IPS-18a (cell line): ENCODE data around the gene SH3TC1.

Experiments used
- H3K27ac ChIP-seq: one replicate; pipeline ENCODE4 v1.5.1; 2013; ENCODE audit warnings: low read length
- H3K27me3 ChIP-seq: one replicate; pipeline ENCODE4 v1.6.1; 2013; ENCODE audit warnings: mild to moderate bottlenecking, low read length; ENCODE audit not compliant: control insufficient read depth, insufficient read depth
- H3K36me3 ChIP-seq: one replicate; pipeline ENCODE4 v1.6.1; 2013; ENCODE audit warnings: low read depth, low read length; ENCODE audit not compliant: control insufficient read depth
- H3K4me1 ChIP-seq: one replicate; pipeline ENCODE4 v1.6.1; 2013; ENCODE audit warnings: low read depth, low read length; ENCODE audit not compliant: control insufficient read depth
- H3K4me3 ChIP-seq: one replicate; pipeline ENCODE4 v1.5.1; 2013; ENCODE audit warnings: low read length
- H3K9ac ChIP-seq: one replicate; pipeline ENCODE4 v1.6.1; 2013; ENCODE audit warnings: mild to moderate bottlenecking, low read length, moderate library complexity
- H3K9me3 ChIP-seq: one replicate; pipeline ENCODE4 v1.6.1; 2013; ENCODE audit warnings: low read depth, low read length; ENCODE audit not compliant: control insufficient read depth

Gene SH3TC1

DNA sequence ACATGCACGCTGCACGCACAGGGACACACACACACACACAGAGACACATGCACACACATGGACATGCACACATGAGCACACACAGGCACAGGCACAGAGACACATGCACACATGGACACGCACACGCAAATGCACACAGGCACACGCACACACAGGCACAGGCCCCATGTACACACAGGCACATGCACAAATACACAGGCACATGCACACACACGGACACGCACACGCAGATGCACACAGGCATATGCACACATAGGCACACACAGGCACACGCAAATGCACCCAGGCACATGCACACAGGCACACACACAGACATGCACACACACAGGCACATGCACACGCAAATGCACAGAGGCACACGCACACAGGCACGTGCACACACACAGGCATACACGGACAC is 40.1 kb downstream of the SH3TC1 start:
- Histone ChIP-seq H3K27ac (no peak overlapping the region), H3K27me3 (peaks cover 4% of the 10 kb centered on the region), H3K4me3 (no peak overlapping the region), H3K36me3 (no peaks in the 10 kb centered on the region), H3K4me1 (peaks cover 6% of the 10 kb centered on the region), H3K9ac (no peak overlapping the region), H3K9me3 (no peaks in the 10 kb centered on the region)

DNA sequence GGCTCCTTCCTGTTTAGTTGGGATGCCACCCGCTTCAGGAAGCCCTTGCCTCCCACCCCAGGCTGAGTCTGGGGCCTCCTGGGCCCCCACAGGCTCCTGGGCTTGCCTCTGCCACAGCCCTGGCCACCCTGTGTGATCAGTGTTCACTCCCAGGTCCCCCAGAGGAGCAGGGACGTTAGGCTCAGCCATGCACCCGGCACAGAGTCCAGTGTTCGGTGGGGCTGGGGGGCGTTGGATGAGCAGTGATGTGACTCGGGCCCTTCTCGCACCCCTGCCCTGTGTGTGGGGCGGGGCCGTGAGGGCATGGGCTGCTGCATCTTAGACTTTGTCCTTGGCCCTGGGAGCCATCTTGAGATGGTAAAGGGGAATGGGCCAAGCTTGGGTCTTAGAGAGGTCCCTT is 40.6 kb downstream of the SH3TC1 start:
- no peak overlapping the region for H3K27ac ChIP-seq
- no peaks in the 10 kb centered on the region for H3K9me3 ChIP-seq
- no peak overlapping the region for H3K4me3 ChIP-seq
- H3K36me3 ChIP-seq: no peaks in the 10 kb centered on the region
- H3K4me1 ChIP-seq: peaks cover 6% of the 10 kb centered on the region
- peaks cover 4% of the 10 kb centered on the region for H3K27me3 ChIP-seq
- no peak overlapping the region for H3K9ac ChIP-seq

DNA sequence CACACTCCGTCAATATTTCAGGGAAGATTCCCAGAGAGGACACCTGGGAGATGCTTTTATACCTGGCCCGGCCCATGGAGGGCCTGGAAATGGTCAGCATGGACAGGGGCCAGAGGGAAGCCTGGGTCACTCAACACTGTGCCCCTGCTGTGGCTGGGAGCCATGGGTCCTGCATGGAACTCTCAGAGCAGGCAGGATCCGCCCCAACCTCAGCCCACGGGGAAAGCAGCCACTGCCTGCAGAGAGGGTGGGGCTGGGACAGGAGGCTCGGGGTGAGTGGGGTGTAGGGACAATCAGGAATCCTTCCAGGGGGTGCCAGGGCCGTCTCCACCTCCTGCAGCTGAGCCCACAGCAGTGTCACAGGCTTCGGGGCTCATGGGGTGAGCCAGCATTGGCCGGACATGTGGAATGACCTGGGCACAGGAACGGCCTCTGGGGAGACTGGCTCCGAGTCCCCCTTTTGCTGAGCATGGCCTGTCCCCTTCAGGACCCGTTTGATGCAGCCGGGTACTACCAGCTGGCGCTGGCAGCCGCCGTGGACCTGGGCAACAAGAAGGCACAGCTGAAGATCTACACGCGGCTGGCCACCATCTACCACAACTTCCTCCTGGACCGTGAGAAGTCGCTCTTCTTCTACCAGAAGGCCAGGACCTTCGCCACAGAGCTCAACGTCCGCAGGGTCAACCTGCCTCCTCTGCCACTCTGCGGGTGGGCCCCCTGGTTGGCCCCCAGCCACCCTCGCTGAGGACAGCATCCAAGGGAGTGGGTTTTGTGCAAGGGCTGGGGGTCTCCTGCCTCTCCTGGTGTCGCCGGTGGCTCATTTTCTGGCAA is 41.3 kb downstream of the SH3TC1 start:
- Histone ChIP-seq H3K4me1 (peaks cover 6% of the 10 kb centered on the region), H3K27ac (no peak overlapping the region), H3K27me3 (peaks cover 4% of the 10 kb centered on the region), H3K9ac (no peak overlapping the region), H3K9me3 (no peaks in the 10 kb centered on the region), H3K4me3 (no peak overlapping the region), H3K36me3 (no peaks in the 10 kb centered on the region)

DNA sequence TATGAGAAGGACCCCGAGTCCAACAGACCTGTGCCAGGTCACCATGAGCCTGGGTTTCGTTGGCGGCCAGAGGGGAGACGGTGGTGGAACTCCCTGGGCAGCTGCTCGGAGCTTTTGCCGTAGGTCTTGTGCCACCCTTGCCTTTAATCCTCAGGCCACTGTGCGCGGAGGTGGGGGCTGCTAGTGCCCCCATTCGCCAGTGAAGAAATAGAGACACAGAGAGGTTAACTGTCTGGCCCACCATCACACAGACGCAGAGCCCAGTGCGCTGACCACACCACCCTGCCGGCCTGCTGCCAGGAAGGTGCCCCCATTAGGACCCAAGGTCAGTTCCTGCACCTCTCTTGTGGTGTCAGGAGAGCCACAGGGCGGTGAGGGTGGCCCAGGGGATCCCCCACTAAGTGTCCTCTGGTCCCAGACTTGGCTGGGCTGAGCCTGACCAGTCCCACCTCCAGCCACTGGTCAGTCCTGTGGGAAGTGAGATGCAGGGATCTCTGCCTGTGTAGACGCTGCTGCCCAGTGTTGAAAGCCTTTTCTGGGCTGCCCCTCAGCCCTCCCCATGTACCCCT is 42.2 kb downstream of the SH3TC1 start:
- H3K9me3 ChIP-seq: no peaks in the 10 kb centered on the region
- no peak overlapping the region for H3K27ac ChIP-seq
- H3K9ac ChIP-seq: no peak overlapping the region
- peaks cover 4% of the 10 kb centered on the region for H3K27me3 ChIP-seq
- H3K36me3 ChIP-seq: no peaks in the 10 kb centered on the region
- H3K4me3 ChIP-seq: no peak overlapping the region
- peaks cover 6% of the 10 kb centered on the region for H3K4me1 ChIP-seq

DNA sequence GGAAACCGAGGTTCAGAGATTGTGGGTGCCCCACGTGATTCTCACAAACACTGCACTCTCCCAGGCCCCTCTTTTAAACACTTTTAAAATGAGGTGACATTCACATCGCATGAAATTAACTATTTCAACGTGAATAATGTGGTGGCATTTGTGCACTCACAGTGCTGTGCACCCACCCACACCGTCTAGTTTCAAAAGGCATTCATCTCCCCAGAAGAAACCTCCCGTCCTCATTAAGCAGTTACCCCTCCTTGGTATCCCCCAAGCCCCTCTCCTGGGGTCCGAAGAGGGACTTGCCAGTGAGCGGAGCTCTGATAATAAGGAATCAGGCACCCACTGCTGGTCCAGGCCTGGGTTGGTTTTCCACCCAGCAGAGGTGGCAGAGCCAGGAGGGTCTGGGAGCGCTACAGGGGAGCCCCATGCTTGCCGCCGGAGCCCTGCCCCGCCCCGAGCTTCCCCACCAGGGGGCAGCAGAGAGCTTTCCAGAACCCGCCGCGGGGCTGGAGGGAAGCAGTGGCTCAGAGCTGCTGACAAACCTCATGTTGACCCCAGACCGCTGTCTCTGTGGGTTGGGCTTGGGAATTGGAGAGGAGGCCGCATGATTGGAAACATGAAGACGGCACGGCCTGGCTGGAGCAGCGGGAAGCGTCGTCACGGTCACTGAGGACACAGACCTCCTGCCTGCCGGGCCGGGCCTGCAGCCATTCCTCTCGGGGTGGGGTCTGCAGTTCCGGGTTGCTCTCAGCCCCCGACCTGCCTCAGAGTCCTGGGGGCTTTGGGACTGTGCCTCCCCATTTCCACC is 43.0 kb downstream of the SH3TC1 start:
- H3K9ac ChIP-seq: no peak overlapping the region
- H3K27me3 ChIP-seq: peaks cover 4% of the 10 kb centered on the region
- H3K4me3 ChIP-seq: no peak overlapping the region
- no peaks in the 10 kb centered on the region for H3K36me3 ChIP-seq
- H3K27ac ChIP-seq: no peak overlapping the region
- peaks cover 6% of the 10 kb centered on the region for H3K4me1 ChIP-seq
- H3K9me3 ChIP-seq: no peaks in the 10 kb centered on the region

DNA sequence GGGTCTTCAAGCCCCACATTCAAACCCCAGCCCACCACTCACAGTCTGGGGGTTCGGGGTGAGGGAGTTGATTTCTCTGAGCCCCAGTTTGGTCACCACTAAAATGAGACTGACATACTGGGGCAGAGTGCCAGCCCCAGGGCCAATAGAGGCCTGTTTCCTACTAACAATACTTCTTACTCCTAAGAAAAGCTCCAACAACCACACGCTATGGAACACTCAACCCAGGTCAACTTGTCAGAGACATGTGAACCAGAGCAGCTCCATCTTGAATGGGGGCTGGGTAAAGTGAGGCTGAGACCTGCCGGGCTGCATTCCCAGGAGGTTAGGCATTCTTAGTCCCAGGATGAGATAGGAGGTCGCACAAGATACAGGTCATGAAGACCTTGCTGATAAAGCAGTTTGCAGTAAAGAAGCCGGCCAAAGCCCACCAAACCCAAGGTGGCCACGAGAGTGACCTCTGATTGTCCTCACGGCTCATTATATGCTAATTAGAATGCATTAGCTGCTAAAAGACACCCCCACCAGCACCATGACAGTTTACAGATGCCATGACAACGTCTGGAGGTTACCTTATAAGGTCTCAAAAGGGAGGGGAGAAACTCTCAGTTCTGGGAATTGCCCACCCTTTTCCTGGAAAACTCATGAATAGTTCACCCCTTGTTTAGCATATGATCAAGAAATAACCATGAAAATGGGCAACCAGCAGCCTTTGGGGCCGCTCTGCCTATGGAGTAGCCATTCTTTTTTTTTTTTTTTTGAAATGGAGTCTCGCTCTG is 43.9 kb downstream of the SH3TC1 start:
- Histone ChIP-seq H3K36me3 (no peaks in the 10 kb centered on the region), H3K9me3 (no peaks in the 10 kb centered on the region), H3K4me3 (no peak overlapping the region), H3K27ac (no peak overlapping the region), H3K27me3 (peaks cover 4% of the 10 kb centered on the region), H3K9ac (no peak overlapping the region), H3K4me1 (peaks cover 6% of the 10 kb centered on the region)

DNA sequence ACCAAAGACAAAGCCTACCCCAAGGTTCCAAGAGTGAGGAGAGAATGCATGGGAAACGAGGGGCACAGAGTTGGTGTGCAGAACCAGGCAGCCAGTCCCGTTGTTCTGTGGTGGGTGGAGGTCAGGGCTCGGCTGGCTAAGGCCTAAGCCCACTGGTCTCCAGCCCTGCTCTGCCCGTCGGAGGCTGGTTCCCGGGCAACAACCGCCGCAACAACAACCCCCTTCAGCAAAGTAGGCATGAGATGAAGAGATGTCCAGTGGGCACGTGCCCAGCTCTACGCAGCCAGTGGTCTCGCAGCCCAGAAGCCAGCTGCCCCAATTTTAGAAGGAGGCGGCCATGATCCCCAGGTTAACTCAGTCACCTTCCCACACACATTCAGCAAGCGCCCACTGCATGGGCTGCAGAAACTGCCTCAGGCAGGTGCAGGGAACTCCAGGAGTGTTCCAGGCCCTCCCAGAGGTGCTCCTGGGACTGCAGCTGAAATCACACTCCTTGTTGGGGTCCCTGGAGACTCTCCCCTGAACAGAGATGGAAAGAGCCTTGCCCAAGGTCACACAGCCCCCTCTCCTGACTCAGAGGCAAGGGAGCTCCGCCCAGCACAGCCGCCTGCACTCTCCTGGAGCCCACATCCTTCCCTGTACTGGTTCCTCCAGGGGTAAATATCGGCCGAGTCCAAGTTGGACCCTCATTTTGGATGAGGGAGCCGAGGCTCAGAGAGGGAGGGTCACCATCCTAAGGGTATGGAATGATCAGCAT is 45.1 kb downstream of the SH3TC1 start:
- H3K27me3 ChIP-seq: peaks cover 4% of the 10 kb centered on the region
- no peak overlapping the region for H3K27ac ChIP-seq
- no peak overlapping the region for H3K9ac ChIP-seq
- no peaks in the 10 kb centered on the region for H3K36me3 ChIP-seq
- peaks cover 6% of the 10 kb centered on the region for H3K4me1 ChIP-seq
- H3K9me3 ChIP-seq: no peaks in the 10 kb centered on the region
- no peak overlapping the region for H3K4me3 ChIP-seq

DNA sequence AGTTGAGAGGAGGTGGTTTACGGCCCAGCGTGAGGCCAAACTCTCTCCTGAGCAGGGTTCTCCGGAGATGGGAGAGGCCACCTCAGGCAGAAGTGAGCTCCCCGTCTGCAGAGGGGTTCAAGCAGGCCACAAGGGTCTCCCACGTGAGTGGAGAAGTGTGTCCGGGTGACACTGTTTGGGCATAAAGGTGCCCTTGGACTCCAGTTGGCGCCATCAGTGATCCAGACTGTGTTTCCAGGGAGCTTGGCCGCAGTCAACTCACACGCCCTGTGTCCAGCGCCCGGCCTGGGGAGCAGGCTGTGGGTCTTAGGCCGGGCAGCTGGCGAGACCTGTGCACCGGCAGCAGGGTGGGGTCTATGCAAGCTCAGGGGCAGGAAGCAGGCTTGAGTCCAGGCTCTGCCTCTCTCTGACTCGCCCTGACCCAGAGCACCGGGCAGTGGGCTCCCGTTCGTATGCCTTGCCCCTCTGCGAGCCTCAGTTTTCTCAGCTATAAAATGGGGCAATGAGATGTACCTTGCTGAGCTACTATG is 45.9 kb downstream of the SH3TC1 start:
- peaks cover 6% of the 10 kb centered on the region for H3K4me1 ChIP-seq
- H3K4me3 ChIP-seq: no peak overlapping the region
- H3K9ac ChIP-seq: no peak overlapping the region
- peaks cover 4% of the 10 kb centered on the region for H3K27me3 ChIP-seq
- H3K9me3 ChIP-seq: no peaks in the 10 kb centered on the region
- no peaks in the 10 kb centered on the region for H3K36me3 ChIP-seq
- H3K27ac ChIP-seq: no peak overlapping the region

DNA sequence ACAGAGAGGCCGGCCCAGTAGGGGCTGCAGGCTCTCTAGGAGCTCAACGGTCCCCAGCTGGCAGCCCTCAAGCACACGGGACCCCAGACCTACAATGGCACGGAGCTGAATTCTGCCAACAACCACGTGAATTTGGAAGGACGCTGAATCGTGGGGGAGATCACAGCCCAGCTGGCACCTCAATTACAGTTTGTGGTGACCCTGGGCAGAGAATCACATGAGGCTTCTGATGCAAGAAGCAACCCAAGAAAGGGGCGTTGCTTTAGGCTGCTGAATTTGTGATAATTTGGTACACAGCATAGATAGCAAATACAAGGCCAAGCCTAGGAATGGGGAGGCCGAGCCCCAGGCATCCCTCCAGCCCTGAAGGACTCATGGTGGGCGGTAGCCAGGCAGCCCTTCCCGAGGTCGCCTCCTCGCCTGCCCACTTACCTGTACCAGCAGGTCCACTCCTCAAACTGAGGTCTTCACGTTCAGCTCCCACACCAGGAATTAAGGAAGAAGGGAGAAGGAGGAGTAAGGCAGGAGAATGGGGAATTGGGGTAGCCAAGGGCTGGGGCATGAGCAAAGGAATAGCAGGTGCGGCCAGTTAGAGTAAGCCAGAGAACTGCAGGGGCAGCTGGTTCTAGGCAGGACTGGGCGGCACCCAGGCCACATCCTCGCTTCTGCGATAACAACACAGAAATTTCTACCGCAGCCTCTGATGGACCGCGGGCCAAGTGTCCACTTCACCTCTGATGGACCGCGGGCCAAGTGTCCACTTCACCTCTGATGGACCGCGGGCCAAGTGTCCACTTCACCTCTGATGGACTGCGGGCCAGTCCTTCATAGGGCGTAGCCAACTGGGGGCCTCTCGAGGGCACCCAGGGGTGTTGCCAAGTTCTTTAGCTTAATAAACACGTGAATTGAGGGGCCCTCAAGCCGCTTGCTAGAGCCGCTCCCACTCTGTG is 47.1 kb downstream of the SH3TC1 start:
- Histone ChIP-seq H3K4me1 (peaks cover 6% of the 10 kb centered on the region), H3K27me3 (peaks cover 4% of the 10 kb centered on the region), H3K9me3 (no peaks in the 10 kb centered on the region), H3K27ac (no peak overlapping the region), H3K9ac (no peak overlapping the region), H3K4me3 (no peak overlapping the region), H3K36me3 (no peaks in the 10 kb centered on the region)
